Smooth muscle cell (in vitro differentiated cells): Measurements from ENCODE around the gene GINS2. TPM values are rescaled to one million over a fixed set of nuclear protein-coding genes. Genes with fewer than 3 reads are reported as not detected.

ENCODE experiments used
- DNase-seq: peaks from one replicate; lab custom pipeline; 2025; ENCODE audit not compliant: unreplicated experiment; lab: John Stamatoyannopoulos, UW
- H2AFZ ChIP-seq: fragments of 200-600 bp; sonication (generic); 2 replicates; pipeline ENCODE4 v1.6.0; 2016; ENCODE audit warnings: antibody characterized with exemption, low read depth, mild to moderate bottlenecking
- H3F3A ChIP-seq: fragments of 200-600 bp; sonication (generic); 2 replicates; pipeline ENCODE4 v1.6.0; 2017; ENCODE audit warnings: antibody characterized with exemption, low read depth
- H3K27ac ChIP-seq: fragments of 200-600 bp; sonication (generic); 2 replicates; pipeline ENCODE4 v1.5.1; 2016; ENCODE audit warnings: low read depth, mild to moderate bottlenecking
- H3K27me3 ChIP-seq: fragments of 200-600 bp; sonication (generic); 2 replicates; pipeline ENCODE4 v1.6.1; 2016; ENCODE audit warnings: low read depth, mild to moderate bottlenecking
- H3K36me3 ChIP-seq: fragments of 200-600 bp; sonication (generic); 2 replicates; pipeline ENCODE4 v1.5.1; 2016; ENCODE audit warnings: low read depth
- H3K4me1 ChIP-seq: fragments of 200-600 bp; sonication (generic); 2 replicates; pipeline ENCODE4 v1.5.1; 2016; ENCODE audit warnings: low read depth
- H3K4me2 ChIP-seq: fragments of 200-600 bp; sonication (generic); 2 replicates; pipeline ENCODE4 v1.6.0; 2016; ENCODE audit warnings: mild to moderate bottlenecking
- H3K4me3 ChIP-seq: fragments of 200-600 bp; sonication (generic); 2 replicates; pipeline ENCODE4 v1.5.1; 2016; ENCODE audit warnings: mild to moderate bottlenecking
- H3K79me2 ChIP-seq: fragments of 200-600 bp; sonication (generic); 2 replicates; pipeline ENCODE4 v1.6.0; 2016; ENCODE audit warnings: low read depth, mild to moderate bottlenecking
- H3K9ac ChIP-seq: fragments of 200-600 bp; sonication (generic); 2 replicates; pipeline ENCODE4 v1.6.0; 2016; ENCODE audit warnings: low read depth
- H3K9me3 ChIP-seq: fragments of 200-600 bp; sonication (generic); replicated peaks from 2 replicates; pipeline ENCODE4 v1.5.1; 2016; ENCODE audit warnings: low read depth
- H4K20me1 ChIP-seq: fragments of 200-600 bp; sonication (generic); 2 replicates; pipeline ENCODE4 v1.6.0; 2016; ENCODE audit warnings: low read depth
- WGBS: methylation state at CpG from one replicate; pipeline ENCODE4 v1.1.7; 2016; ENCODE audit warnings: low lambda C conversion rate; 5-methylcytosine and 5-hydroxymethylcytosine counted together
- polyA plus RNA-seq: library from polyadenylated mRNA; unstranded; fragments of >200 nt; fragmentation: Nextera tagmentation; extraction: Ambion mirVana; gene quantifications from 2 replicates; pipeline ENCODE4 v1.2.1, GENCODE V29; 2016
- total RNA-seq: library from RNA; depleted of rRNA; stranded (reverse); fragments of >200 nt; gene quantifications from 2 replicates; pipeline ENCODE4 v1.2.3, GENCODE V29; 2014
- TF ChIP-seq, protein P1 (sequence below): fragments of 200-600 bp; sonication (generic); IDR thresholded peaks from 2 replicates; pipeline ENCODE4 v1.5.1; 2017; ENCODE audit warnings: borderline replicate concordance, mild to moderate bottlenecking, antibody characterized with exemption; ENCODE audit not compliant: insufficient read depth, poor library complexity, severe bottlenecking

The GINS2 gene
- total and polyA plus RNA-seq, 2 experiments from 2014 or later: 6.7 to 10.4 TPM

DNA sequence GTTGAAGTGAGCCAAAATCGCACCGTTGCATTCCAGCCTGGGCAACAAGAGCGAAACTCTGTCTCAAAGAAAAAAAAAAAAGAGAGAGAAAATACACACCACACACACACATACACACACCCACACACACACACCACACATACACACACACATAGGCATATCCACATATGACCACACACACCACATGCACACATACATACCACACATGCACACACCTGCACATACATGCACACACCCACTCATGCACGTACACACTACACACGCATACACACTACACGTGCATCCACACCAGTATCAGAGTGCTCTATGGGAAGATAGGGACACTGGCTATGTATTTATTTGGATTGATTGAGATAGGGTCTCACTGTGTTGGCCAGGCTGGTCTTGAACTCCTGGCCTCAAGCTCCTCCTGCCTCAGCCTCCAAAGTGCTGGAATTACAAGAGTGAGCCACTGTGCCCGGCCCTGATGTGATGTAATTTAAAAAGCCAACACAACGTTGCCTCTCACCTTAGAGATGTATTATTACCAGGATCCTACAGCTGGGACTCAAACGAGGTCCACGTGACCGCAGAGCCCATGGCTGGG, 17.8 kb upstream of the GINS2 start:
- TF ChIP-seq, protein P1, sequence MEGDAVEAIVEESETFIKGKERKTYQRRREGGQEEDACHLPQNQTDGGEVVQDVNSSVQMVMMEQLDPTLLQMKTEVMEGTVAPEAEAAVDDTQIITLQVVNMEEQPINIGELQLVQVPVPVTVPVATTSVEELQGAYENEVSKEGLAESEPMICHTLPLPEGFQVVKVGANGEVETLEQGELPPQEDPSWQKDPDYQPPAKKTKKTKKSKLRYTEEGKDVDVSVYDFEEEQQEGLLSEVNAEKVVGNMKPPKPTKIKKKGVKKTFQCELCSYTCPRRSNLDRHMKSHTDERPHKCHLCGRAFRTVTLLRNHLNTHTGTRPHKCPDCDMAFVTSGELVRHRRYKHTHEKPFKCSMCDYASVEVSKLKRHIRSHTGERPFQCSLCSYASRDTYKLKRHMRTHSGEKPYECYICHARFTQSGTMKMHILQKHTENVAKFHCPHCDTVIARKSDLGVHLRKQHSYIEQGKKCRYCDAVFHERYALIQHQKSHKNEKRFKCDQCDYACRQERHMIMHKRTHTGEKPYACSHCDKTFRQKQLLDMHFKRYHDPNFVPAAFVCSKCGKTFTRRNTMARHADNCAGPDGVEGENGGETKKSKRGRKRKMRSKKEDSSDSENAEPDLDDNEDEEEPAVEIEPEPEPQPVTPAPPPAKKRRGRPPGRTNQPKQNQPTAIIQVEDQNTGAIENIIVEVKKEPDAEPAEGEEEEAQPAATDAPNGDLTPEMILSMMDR: no peak
- Histone ChIP-seq H3K4me3 (no peak overlapping the region), H3F3A (no peaks in the 10 kb centered on the region), H3K27me3 (no peaks in the 10 kb centered on the region), H3K79me2 (no peaks in the 10 kb centered on the region), H3K9me3 (no peaks in the 10 kb centered on the region), H2AFZ (no peak overlapping the region), H3K27ac (no peak overlapping the region), H3K4me1 (no peaks in the 10 kb centered on the region), H3K36me3 (no peaks in the 10 kb centered on the region), H3K4me2 (no peak overlapping the region), H3K9ac (no peak overlapping the region), H4K20me1 (no peaks in the 10 kb centered on the region)
- no peak for DNase-seq
- 98% methylated on average over 8 of the region's 11 CpGs for WGBS

DNA sequence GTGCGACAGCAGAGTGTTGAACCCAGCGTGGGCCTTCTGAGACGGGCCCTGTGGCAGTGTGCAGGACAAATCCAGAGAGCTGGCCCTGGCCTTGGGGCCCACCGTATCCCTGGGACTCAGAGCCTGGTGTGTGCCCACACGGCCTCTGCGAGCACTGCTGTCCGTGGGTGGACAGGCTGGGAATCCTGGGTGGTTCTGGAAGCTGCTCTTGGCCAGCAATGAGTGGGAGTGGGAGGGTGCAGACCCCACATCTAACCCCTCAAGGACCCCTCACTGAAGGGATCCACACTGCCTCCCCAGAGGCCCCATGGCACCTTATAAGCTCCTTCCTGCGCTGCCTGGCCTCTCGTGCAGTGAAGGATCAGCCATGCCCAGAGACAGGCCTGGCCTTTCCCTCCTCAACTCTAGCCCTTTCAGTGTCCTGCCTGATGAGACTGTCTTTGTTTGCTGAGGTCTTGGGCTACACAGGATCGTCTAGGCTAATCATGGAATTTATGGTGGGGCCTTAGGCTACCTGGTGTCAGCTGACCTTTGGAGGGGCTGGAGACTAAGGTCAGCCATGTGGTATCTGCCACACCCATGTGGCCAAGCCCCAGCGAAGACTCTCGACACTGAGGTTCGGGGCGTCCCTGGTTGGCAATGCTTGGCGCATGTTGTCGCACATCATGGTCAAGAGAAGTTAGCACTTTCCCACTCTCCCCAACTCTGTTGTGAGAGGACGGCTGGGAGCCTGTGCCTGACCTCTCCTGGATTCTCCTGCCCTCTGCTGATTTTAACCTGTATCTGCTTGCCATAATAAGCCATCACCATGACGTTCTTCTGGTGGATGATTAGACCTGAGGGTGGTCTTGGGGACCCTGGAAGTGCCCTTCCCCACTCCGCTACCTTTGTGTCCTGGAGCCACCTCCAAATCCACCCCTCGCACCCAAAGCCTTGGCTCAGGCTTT, 16.4 kb upstream of the GINS2 start:
- H3K4me1 ChIP-seq: no peaks in the 10 kb centered on the region
- TF ChIP-seq, protein P1: no peak
- H3K4me2 ChIP-seq: no peak overlapping the region
- H3K9ac ChIP-seq: no peak overlapping the region
- no peaks in the 10 kb centered on the region for H4K20me1 ChIP-seq
- 85% methylated on average over 20 of the region's 20 CpGs for WGBS
- H3K36me3 ChIP-seq: no peaks in the 10 kb centered on the region
- no peaks in the 10 kb centered on the region for H3K27me3 ChIP-seq
- no peaks in the 10 kb centered on the region for H3F3A ChIP-seq
- H3K27ac ChIP-seq: no peak overlapping the region
- no peak for DNase-seq
- H3K79me2 ChIP-seq: no peaks in the 10 kb centered on the region
- H2AFZ ChIP-seq: no peak overlapping the region
- H3K9me3 ChIP-seq: no peaks in the 10 kb centered on the region
- H3K4me3 ChIP-seq: no peak overlapping the region

DNA sequence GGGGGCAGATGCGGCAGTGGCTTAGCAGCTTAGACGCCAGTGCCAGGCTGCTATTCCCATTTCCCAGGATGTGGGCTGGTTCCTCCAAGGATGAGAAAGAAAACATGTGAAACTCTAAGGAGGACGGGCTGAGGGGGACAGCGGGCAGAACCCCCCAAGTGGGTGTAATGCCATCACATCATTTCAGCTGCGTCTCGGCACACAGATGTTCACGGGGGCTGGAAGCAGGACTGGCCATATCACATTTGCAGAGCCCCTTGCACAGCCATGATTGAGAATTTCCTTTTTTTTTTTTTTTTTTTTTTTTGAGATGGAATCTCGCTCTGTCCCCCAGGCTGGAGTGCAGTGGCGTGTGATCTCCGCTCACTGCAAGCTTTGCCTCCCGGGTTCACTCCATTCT, 15.3 kb upstream of the GINS2 start:
- Histone ChIP-seq H3K27ac (no peak overlapping the region), H3K4me1 (no peaks in the 10 kb centered on the region), H3K79me2 (no peaks in the 10 kb centered on the region), H4K20me1 (no peaks in the 10 kb centered on the region), H3F3A (no peaks in the 10 kb centered on the region), H3K27me3 (no peaks in the 10 kb centered on the region), H2AFZ (no peak overlapping the region), H3K36me3 (no peaks in the 10 kb centered on the region), H3K9ac (no peak overlapping the region), H3K4me3 (no peak overlapping the region), H3K9me3 (no peaks in the 10 kb centered on the region), H3K4me2 (no peak overlapping the region)
- TF ChIP-seq, protein P1: no peak
- DNase-seq: no peak
- WGBS: 92% methylated on average over 11 of the region's 11 CpGs
